ENCODE results near the gene TEX10.

GRCh38 chr9:100285080-100285479 lies 67.7 kb downstream of the TEX10 start:
- TF ChIP-seq, protein P1, sequence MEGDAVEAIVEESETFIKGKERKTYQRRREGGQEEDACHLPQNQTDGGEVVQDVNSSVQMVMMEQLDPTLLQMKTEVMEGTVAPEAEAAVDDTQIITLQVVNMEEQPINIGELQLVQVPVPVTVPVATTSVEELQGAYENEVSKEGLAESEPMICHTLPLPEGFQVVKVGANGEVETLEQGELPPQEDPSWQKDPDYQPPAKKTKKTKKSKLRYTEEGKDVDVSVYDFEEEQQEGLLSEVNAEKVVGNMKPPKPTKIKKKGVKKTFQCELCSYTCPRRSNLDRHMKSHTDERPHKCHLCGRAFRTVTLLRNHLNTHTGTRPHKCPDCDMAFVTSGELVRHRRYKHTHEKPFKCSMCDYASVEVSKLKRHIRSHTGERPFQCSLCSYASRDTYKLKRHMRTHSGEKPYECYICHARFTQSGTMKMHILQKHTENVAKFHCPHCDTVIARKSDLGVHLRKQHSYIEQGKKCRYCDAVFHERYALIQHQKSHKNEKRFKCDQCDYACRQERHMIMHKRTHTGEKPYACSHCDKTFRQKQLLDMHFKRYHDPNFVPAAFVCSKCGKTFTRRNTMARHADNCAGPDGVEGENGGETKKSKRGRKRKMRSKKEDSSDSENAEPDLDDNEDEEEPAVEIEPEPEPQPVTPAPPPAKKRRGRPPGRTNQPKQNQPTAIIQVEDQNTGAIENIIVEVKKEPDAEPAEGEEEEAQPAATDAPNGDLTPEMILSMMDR (IDR thresholded peaks at IDR 0.05) = no peak
- TF ChIP-seq POLR2A (IDR thresholded peaks at IDR 0.05) = no peak

All from ovary (tissue), 3 donors.